WTC11 (cell line): ENCODE results near the gene HSF2BP.

Experiments used
- CBFB ChIP-seq: sonication (generic); formaldehyde crosslinking; IDR thresholded peaks from 2 replicates; pipeline ENCODE4 v1.8.1; 2022; ENCODE audit warnings: mild to moderate bottlenecking, low read depth, missing genetic modification reagents
- FOXP1 ChIP-seq: sonication (generic); formaldehyde crosslinking; IDR thresholded peaks from 2 replicates; pipeline ENCODE4 v1.8.0; 2022; ENCODE audit warnings: missing genetic modification reagents, mild to moderate bottlenecking, moderate library complexity, borderline replicate concordance
- NFE2L1 ChIP-seq: sonication (generic); formaldehyde crosslinking; IDR thresholded peaks from 2 replicates; pipeline ENCODE4 v1.8.1; 2023; ENCODE audit warnings: missing genetic modification reagents
- TCF7 ChIP-seq: sonication (generic); formaldehyde crosslinking; IDR thresholded peaks from 2 replicates; pipeline ENCODE4 v1.8.0; 2022; ENCODE audit warnings: mild to moderate bottlenecking, low read depth, missing genetic modification reagents, moderate library complexity
- ZNF232 ChIP-seq: sonication (generic); formaldehyde crosslinking; IDR thresholded peaks from 2 replicates; pipeline ENCODE4 v1.8.0; 2022; ENCODE audit warnings: mild to moderate bottlenecking, missing genetic modification reagents
- TF ChIP-seq, protein P1 (sequence below): fragments of 200-600 bp; IDR thresholded peaks from 2 replicates; pipeline ENCODE4 v1.8.0; 2022; ENCODE audit warnings: antibody characterized with exemption
- TF ChIP-seq, protein P2 (sequence below): sonication (generic); formaldehyde crosslinking; IDR thresholded peaks from 2 replicates; pipeline ENCODE4 v1.8.0; 2022; ENCODE audit warnings: mild to moderate bottlenecking, missing genetic modification reagents
- TF ChIP-seq, protein P3 (sequence below): sonication (generic); formaldehyde crosslinking; conservative IDR thresholded peaks from 2 replicates; pipeline ENCODE4 v1.8.1; 2022; ENCODE audit warnings: mild to moderate bottlenecking, missing genetic modification reagents
- TF ChIP-seq, protein P4 (sequence below): sonication (generic); formaldehyde crosslinking; IDR thresholded peaks from 2 replicates; pipeline ENCODE4 v1.8.1; 2022; ENCODE audit warnings: mild to moderate bottlenecking, missing genetic modification reagents, moderate library complexity, borderline replicate concordance
- TF ChIP-seq, protein P5 (sequence below): fragments of 250-450 bp; sonication (Bioruptor Pico); IDR thresholded peaks from 2 replicates; pipeline ENCODE4 v1.9.0; 2021; ENCODE audit warnings: mild to moderate bottlenecking

DNA sequence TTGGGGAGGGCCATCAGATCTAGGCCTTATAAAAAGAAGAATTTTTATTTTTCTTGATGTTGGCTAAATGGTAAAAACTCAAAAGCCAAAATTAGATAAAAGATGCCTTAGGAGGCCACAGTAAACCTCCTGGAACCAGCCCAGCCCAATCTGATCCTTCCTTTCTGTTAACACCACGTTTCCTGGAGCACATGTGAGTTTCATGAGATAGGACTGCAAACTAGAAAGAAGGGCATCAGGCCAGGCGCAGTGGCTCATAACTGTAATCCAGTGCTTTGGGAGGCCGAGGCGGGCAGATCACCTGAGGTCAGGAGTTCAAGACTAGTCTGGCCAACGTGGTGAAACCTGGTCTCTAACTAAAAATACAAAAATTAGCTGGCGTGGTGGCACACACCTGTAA lies 6.7 kb downstream of the HSF2BP start:
- TF ChIP-seq, protein P1, sequence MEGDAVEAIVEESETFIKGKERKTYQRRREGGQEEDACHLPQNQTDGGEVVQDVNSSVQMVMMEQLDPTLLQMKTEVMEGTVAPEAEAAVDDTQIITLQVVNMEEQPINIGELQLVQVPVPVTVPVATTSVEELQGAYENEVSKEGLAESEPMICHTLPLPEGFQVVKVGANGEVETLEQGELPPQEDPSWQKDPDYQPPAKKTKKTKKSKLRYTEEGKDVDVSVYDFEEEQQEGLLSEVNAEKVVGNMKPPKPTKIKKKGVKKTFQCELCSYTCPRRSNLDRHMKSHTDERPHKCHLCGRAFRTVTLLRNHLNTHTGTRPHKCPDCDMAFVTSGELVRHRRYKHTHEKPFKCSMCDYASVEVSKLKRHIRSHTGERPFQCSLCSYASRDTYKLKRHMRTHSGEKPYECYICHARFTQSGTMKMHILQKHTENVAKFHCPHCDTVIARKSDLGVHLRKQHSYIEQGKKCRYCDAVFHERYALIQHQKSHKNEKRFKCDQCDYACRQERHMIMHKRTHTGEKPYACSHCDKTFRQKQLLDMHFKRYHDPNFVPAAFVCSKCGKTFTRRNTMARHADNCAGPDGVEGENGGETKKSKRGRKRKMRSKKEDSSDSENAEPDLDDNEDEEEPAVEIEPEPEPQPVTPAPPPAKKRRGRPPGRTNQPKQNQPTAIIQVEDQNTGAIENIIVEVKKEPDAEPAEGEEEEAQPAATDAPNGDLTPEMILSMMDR: no peak
- no peak for TF ChIP-seq CBFB (CRISPR knock-in tag)
- no peak for TF ChIP-seq TCF7 (CRISPR knock-in tag)
- no peak for TF ChIP-seq FOXP1 (CRISPR knock-in tag)
- TF ChIP-seq, protein P2, sequence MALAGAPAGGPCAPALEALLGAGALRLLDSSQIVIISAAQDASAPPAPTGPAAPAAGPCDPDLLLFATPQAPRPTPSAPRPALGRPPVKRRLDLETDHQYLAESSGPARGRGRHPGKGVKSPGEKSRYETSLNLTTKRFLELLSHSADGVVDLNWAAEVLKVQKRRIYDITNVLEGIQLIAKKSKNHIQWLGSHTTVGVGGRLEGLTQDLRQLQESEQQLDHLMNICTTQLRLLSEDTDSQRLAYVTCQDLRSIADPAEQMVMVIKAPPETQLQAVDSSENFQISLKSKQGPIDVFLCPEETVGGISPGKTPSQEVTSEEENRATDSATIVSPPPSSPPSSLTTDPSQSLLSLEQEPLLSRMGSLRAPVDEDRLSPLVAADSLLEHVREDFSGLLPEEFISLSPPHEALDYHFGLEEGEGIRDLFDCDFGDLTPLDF (CRISPR knock-in tag): no peak
- TF ChIP-seq, protein P3, sequence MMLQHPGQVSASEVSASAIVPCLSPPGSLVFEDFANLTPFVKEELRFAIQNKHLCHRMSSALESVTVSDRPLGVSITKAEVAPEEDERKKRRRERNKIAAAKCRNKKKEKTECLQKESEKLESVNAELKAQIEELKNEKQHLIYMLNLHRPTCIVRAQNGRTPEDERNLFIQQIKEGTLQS (CRISPR knock-in tag): no peak
- no peak for TF ChIP-seq ZNF232 (CRISPR knock-in tag)
- TF ChIP-seq NFE2L1 (CRISPR knock-in tag): no peak
- TF ChIP-seq, protein P4, sequence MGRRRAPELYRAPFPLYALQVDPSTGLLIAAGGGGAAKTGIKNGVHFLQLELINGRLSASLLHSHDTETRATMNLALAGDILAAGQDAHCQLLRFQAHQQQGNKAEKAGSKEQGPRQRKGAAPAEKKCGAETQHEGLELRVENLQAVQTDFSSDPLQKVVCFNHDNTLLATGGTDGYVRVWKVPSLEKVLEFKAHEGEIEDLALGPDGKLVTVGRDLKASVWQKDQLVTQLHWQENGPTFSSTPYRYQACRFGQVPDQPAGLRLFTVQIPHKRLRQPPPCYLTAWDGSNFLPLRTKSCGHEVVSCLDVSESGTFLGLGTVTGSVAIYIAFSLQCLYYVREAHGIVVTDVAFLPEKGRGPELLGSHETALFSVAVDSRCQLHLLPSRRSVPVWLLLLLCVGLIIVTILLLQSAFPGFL (CRISPR knock-in tag): no peak
- TF ChIP-seq, protein P5, sequence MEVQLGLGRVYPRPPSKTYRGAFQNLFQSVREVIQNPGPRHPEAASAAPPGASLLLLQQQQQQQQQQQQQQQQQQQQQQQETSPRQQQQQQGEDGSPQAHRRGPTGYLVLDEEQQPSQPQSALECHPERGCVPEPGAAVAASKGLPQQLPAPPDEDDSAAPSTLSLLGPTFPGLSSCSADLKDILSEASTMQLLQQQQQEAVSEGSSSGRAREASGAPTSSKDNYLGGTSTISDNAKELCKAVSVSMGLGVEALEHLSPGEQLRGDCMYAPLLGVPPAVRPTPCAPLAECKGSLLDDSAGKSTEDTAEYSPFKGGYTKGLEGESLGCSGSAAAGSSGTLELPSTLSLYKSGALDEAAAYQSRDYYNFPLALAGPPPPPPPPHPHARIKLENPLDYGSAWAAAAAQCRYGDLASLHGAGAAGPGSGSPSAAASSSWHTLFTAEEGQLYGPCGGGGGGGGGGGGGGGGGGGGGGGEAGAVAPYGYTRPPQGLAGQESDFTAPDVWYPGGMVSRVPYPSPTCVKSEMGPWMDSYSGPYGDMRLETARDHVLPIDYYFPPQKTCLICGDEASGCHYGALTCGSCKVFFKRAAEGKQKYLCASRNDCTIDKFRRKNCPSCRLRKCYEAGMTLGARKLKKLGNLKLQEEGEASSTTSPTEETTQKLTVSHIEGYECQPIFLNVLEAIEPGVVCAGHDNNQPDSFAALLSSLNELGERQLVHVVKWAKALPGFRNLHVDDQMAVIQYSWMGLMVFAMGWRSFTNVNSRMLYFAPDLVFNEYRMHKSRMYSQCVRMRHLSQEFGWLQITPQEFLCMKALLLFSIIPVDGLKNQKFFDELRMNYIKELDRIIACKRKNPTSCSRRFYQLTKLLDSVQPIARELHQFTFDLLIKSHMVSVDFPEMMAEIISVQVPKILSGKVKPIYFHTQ (CRISPR knock-in tag): no peak
